VCaP (cell line): ENCODE data around the gene NR2F2.

ENCODE experiments used
- H3K27ac ChIP-seq: fragments of 450-650 bp; 2 replicates; pipeline ENCODE4 v1.5.1; 2017
- CTCF ChIP-seq: fragments of 450-650 bp; conservative IDR thresholded peaks from 2 replicates; pipeline ENCODE4 v1.5.1; 2017; ENCODE audit warnings: mild to moderate bottlenecking, moderate library complexity

NR2F2 gene

GRCh38 chr15:96341513-96342405 is 11.3 kb downstream of the NR2F2 start:
- H3K27ac ChIP-seq = peak overlapping the region; percentile 100
- no peak for TF ChIP-seq CTCF

GRCh38 chr15:96342406-96343112 is 12.1 kb downstream of the NR2F2 start:
- no peak for TF ChIP-seq CTCF
- peak overlapping the region; percentile 100 for H3K27ac ChIP-seq

GRCh38 chr15:96343113-96344059 is 12.9 kb downstream of the NR2F2 start:
- peak overlapping the region; percentile 100 for H3K27ac ChIP-seq
- TF ChIP-seq CTCF = no peak

- no peak for TF ChIP-seq CTCF
- H3K27ac ChIP-seq = peak overlapping the region; percentile 100
These were observed 13.7 kb downstream of the NR2F2 start for GRCh38 chr15:96344060-96344705.

GRCh38 chr15:96344706-96345559 is 14.4 kb downstream of the NR2F2 start:
- H3K27ac ChIP-seq = peak overlapping the region; percentile 100
- no peak for TF ChIP-seq CTCF

- peak overlapping the region; percentile 100 for H3K27ac ChIP-seq
These were observed 15.3 kb downstream of the NR2F2 start for GRCh38 chr15:96345560-96346399.

More at GRCh38 chr15:96345560-96346399, 15.3 kb downstream of the NR2F2 start:
- peak; percentile 51 for TF ChIP-seq CTCF
